Dermis blood vessel endothelial cell (primary cell): ENCODE measurements around the gene UBA52. TPM values are rescaled to one million over a fixed set of nuclear protein-coding genes. Genes with fewer than 3 reads are reported as not detected.

Experiments used
- DNase-seq: peaks from one replicate; pipeline ENCODE4 v3.0.0; 2010
- total RNA-seq: library from RNA; depleted of rRNA; stranded (reverse); fragments of >200 nt; gene quantifications from 2 replicates; pipeline ENCODE4 v1.2.3, GENCODE V29; 2014

The UBA52 gene
- total RNA-seq, 1 donor from 2014 or later: 1,061 TPM

DNA sequence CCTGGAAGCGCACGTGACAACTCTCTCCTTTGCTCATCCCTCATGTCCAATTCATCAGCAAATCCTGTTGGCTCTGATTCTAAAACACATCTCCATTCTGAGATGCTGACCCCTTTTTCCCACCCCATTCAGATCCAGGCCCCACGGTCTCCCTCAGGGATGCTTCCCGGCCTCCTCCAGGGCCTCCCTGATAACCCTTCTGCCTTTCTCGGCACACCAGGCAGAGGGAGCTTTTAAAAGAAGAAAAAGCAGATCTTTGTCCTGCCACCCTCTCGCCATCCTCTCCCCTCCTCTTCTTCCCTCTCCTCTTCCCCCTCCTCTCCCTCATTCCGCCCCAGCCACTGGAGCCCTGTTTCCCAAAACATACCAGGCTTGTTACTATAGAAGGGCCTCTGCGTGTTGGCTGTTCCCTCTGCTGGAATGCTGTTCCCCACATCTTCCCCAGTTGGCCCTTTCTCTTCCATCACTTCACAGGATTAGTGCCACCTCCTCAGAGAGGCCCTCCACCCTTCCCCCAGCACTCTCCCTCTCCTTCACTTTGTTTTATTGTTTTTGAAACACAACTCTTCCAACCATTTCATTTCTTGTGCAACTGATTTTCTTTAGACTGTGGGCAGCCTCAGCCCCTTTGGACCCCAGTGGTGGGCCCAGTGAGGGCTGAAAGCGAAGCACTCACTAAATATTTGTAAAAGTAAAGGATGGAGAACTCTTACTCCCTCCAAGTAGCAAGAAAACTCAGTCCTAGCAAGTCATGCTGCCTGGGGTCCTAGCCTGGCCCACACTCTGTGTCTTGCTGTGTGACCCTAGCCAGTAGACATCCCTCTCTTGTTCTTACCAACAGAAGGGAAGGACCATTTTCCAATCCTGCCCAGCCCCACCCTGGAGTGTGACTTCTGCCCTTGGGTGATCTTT, 37.4 kb downstream of the UBA52 start:
- no peak for DNase-seq

DNA sequence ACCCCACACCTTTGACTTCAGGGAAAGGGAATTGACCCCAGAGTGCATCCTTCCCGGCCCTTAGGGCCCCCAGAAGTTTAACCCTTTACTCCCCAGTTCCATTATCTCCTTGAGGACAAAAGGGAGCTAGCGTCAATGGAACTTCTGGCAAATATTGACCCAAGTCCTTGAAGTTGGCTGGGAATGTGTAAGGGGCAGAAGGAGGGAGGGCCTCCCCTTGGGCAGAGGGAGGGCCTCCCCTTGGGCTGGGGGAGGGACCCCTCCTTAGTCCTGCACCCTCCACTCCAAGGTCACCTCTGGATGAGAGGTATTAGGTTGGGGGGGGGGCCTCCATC, 38.0 kb downstream of the UBA52 start:
- no peak for DNase-seq

DNA sequence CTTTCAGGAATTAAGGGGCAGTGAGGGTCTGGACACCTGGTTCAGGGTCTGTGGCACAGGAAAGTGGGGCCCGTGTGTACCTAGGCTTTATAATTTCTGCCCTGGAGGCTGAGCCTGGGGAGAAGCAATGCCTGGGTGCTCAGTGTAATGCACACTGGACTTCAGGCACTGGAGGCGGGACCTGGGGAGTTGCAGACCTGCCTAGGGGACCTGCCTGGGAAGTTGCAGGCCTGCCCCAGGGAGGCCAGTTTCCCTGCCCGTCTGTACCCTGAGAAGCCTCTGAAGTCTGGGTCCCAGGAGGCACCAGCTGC, 38.5 kb downstream of the UBA52 start:
- DNase-seq: no peak

DNA sequence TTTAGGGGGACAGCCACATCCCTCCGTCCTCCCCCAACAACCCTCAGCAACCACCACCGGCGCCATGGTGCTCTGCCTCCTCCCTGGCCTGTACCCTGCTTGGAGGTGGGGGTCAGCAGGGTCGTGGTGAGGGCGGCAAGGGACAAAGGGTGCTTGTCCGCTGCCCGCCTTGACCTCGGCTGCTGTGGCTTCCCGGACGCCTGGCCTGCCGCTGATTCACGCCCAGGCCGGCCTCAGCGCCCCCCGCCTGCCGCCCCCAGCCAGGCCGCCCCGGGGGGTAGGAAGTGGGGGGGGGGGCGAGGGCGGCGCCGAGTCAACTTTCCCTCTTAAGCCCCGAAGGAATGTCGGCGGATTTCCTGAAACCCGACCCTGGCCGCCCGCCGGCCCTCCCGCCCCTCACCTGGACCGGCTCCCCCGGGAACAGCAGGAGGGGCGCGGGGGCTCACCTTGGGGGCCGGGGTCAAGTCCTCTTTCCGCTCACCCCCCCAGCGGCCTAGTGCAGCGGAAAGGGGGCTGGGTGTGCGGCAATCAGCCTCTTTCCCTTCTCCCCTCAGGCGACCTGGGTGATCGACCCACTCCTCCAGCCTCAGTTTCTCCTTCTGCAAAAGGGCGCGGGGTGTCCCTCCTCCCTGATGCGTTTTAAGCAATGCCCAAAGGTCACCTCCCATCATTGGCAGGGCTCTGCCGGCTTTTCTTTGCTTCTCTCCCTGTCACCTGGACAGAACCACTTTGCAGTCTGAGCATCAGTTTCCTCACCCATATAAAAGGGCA, 39.1 kb downstream of the UBA52 start:
- DNase-seq: no peak

DNA sequence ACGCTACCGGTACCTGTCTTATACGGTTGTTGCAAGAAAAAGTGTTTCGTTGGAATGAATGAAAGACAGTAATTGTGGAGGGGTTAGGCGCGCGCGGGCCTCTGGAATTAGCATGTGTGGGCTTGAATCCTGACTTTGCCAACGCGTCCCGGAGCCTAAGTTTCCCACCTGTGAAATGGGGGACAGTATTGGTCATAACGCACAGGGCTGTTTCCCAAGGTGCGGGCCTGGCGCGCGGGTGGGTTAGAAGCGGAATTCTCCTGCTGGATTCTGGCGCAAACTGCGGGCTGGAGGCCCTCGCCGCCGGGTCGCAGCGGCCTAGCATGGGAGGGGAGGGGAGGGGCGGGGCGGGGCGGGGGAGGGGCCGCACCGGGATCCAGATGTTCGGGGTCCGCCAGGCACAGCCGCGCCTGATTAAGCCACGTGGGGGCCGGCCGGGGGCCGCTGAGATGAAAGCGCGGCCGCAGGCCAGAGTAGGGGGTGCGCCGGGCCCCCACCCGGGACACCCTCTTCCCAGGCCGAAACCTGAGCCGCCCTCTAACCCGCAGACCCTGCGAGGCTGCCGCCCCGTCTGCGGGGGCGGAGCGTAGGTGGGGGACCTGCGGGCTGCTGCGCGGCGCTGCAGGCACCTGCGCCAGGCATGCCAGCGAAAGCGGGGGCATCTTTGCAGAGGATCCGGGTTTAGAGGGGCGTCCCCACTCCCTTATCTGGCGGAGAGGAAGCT, 39.8 kb downstream of the UBA52 start:
- no peak for DNase-seq

DNA sequence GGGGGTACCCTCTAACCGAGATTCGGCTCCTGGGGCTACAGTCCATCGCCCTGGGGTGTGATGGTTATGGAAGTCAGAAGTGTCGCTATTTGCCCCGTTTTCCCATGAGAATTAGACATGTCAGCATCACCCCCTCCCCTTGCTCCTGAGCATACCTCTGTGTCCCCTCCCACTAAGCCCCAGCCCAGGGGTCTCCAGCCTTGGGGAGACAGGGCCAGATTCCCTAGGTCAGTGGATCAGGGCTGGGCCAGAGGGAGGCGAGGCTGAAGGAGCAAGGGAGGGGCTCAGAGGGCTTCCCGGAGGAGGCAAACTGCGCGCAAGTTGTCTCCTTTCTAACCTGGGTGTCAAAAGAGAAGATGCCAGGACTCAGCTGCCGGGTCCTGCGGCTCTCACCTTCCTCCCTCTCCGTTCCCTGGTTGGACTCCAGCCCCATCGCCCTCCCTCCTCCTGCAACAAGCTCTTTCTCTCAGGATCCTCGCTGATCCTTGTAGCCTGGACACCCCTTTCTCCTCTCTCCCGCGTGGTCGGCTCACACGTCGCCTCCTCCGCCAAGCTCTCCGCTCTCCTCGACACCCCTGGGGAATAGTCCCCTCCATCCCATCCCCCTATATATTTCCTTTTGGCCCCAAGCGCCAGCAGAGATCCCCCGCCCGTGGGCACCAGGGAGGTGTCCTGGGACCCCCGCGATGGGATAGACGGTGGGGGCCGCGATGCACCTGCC, 40.6 kb downstream of the UBA52 start:
- no peak for DNase-seq

DNA sequence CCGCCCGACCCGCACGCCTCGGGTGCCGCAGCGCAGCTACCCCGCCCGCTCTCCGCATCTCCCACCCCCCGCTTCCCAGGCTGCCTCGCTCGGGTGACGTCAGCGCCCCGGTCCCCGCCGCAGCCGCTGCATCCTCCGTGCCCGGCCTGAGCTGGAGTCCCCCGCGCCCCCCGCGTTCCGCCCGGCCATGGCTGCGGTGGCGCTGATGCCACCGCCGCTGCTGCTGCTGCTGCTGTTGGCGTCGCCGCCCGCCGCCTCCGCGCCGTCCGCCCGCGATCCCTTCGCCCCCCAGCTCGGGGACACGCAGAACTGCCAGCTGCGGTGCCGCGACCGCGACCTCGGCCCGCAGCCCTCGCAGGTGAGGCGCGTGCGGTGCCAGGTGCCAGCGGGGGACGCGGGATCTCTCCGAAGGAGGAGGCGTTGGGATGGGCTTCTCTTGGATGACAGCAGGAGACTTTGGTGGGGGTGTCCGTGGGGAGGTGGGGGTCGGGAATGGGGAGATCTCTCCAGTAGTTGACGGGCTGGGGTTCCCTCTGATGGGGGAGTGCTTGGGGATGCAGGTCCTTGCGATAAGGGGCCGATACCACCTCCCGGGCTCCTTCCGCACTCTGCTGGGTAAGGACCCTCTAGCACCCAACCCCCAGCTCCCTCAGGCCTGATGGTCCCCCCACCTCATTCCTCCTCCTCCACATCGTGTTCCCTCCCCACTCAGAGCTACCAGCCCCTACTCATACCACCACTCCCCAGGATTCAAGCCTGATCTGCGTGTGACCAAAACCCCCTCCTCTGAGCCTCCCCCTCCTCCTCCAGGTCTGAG, 41.3 kb downstream of the UBA52 start, which contains the start of gene TMEM59L:
TSS of gene TMEM59L (plus strand) at position 99 of the 817 bp plus-strand sequence. CDS start at position 188, 89 bp downstream.
- no peak for DNase-seq

DNA sequence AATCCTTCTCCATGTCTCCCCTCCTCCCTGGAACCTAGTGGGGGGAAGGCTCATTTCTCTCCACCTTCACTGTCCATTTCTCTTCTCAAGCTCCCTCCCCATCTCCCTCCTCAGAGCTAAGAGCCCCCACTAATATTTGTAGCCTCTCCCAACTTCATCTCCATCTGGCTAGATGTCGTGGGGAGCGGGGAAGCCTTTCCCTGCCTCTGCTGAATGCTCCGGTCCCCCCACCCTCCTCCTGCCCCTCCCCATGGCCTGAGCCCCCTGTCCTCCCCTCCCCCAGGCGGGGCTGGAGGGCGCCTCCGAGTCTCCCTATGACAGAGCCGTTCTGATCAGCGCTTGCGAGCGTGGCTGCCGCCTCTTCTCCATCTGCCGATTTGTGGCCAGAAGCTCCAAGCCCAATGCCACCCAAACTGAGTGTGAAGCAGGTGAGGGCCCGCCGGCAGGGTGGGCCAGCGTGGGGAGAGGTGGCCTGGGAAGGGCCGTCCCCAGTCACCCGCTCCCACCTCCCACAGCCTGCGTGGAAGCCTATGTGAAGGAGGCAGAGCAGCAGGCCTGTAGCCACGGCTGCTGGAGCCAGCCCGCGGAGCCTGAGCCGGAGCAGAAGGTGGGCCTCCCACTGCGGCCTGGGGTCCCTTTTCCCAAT, 42.1 kb downstream of the UBA52 start:
- no peak for DNase-seq

DNA sequence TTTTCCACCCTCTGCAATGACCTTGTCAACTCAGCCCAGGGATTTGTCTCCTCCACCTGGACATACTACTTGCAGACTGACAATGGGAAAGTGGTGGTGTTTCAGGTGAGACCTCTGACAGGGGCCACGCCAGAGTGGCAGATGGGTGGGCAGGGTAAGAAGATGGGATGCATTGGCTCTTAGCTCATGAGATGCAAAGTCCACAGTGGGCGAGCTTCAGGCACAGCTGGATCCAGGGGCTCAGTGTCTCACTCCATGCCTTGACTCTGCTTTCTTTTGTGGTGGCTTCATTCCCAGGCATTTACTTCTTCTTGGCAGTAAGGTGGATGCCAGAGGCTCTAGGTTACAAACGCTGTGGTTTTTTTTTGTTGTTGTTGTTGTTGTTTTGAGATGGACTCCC, 44.4 kb downstream of the UBA52 start:
- no peak for DNase-seq

DNA sequence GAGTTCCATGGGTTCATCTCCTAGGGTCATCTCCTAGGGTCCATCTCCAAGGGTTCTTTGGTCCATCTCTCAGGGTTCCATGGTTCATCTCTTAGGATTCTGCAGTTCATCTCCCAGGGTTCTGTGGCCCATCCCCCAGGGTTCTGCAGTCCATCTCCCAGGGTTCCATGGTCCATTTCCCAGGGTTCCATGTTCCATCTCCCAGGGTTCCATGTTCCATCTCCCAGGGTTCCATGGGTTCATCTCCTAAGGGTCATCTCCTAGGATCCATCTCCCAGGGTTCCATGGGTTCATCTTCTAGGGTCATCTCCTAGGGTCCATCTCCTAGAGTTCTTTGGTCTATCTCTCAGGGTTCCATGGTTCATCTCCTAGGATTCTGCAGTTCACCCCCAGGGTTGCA, 45.9 kb downstream of the UBA52 start:
- DNase-seq: no peak

DNA sequence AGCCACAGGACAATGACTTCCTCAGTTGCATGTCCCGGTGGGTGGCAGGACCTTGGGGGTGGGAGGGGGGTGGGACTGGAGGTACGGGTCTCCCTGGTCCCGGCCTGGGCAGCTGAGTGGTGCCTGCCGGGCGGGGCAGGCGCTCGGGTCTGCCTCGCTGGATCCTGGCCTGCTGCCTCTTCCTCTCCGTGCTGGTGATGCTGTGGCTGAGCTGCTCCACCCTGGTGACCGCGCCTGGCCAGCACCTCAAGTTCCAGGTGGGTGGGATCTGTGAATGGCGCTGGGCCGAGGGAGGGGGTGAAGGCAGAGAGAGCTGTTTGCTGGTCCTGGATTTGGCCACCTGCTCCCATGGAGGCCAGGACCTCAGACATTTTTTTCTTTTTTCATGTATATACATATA, 46.6 kb downstream of the UBA52 start:
- DNase-seq: no peak

DNA sequence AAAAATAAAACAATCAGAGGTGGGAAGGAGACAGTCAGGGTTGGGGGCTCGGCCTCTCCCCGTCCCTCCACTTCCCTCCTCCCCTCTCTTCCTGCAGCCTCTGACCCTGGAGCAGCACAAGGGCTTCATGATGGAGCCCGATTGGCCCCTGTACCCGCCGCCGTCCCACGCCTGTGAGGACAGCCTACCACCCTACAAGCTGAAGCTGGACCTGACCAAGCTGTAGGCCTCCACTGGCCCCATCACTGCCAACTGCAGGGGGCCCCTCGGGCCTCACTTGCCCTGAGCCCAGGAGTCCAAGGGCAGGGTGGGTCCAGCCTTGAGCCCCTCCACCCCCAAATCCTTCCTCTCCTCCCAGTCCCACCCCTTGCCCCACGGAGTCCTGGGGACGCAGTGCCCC, 48.7 kb downstream of the UBA52 start:
- DNase-seq: no peak

DNA sequence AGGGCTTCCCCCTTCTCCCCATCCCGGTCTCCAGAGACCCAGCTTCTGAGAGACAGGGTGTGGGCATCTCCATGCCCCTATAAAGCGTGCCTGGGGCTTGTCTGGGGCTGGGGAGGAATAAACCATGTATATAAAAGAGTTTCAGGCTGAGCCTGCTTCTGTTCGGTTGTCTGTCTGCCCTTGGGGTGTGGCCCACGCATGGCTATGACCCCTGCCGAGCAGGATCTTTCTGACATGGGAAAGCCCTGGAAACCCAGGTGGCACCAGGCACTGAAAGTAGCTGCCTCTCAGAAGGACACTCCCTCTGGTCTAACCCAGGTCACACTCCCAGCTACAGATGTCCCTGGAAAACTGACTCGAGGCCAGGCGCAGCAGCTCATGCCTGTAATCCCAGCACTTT, 49.2 kb downstream of the UBA52 start:
- no peak for DNase-seq

DNA sequence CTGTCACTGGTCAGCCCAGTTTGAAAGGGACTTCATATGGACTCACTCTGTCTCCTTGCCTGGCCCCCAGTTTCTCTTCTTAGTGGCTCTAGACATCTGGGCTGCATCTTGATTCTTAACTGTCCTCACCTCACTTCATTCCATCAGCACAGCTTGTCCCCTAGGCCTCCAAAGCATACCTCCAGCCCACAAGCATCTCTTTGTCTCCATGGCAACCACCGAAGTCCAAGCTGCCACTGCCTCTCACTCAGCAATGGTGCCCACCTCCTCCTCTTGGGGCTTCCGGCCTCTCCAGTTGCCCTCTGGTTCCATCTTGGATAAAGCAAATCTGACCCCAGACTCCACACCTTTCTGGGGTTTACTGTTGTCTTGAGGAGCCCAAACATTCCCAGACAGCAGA, 55.2 kb downstream of the UBA52 start:
- DNase-seq: no peak

Other genes with a start within 250 kb of the UBA52 start
- 88.5 and 185 TPM in 2 replicates for gene LSM4, start 248.8 kb upstream of the UBA52 start, total RNA-seq
- gene PGPEP1, start 231.3 kb upstream of the UBA52 start, total RNA-seq: 28.2 and 29.6 TPM in 2 replicates
- gene GDF15, start 185.7 kb upstream of the UBA52 start, total RNA-seq: 106 and 152 TPM in 2 replicates
- gene LRRC25, start 174.2 kb upstream of the UBA52 start, total RNA-seq: not detected in 2 replicates
- 88.8 and 96.7 TPM in 2 replicates for gene SSBP4, start 152.5 kb upstream of the UBA52 start, total RNA-seq
- gene ISYNA1, start 133.7 kb upstream of the UBA52 start, total RNA-seq: 35.4 and 69.7 TPM in 2 replicates
- gene ELL, start 49.8 kb upstream of the UBA52 start, total RNA-seq: 12.3 and 14.8 TPM in 2 replicates
- 216 and 253 TPM in 2 replicates for gene FKBP8, start 28.3 kb upstream of the UBA52 start, total RNA-seq
- 58.0 and 91.2 TPM in 2 replicates for gene KXD1, start 14.0 kb upstream of the UBA52 start, total RNA-seq
- 75.5 and 91.2 TPM in 2 replicates for gene REX1BD, start 16.9 kb downstream of the UBA52 start, total RNA-seq
- gene CRLF1, start 34.9 kb downstream of the UBA52 start, total RNA-seq: not detected in 2 replicates
- gene TMEM59L, start 41.0 kb downstream of the UBA52 start, total RNA-seq: under 0.01 TPM in 1 of 2 replicates, not detected in the other
- gene KLHL26, start 65.2 kb downstream of the UBA52 start, total RNA-seq: 1.9 and 9.1 TPM in 2 replicates
- 1.2 and 1.8 TPM in 2 replicates for gene CRTC1, start 111.8 kb downstream of the UBA52 start, total RNA-seq
- not detected in 2 replicates for gene COMP, start 219.4 kb downstream of the UBA52 start, total RNA-seq